ENCODE data around the gene CYP19A1.
"Not testable (repeated sequence)": the region's sequence is repeated elsewhere in the genome, so short reads cannot be mapped to it uniquely, and the experiment has no call there.

CYP19A1 gene

DNA sequence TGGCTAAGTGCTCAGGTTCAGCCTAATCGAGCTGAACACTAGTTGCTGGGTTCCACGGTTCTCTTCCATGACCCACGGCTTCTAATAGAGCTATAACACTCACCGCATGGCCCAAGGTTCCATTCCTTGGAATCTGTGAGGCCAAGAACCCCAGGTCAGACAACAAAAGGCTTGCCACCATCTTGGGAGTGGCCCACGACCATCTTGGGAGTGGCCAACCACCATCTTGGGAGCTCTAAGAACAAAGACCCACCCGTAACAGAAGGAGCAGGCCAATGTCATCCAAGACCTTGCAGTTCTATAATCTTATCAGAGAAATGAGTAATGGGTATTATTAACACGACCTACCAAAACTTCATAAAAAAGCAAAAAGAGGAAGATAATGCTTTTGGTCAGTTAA lies 77.3 kb downstream of the CYP19A1 start:
- not testable (repeated sequence) for DNase-seq (ENCODE audit: low read depth)

DNA sequence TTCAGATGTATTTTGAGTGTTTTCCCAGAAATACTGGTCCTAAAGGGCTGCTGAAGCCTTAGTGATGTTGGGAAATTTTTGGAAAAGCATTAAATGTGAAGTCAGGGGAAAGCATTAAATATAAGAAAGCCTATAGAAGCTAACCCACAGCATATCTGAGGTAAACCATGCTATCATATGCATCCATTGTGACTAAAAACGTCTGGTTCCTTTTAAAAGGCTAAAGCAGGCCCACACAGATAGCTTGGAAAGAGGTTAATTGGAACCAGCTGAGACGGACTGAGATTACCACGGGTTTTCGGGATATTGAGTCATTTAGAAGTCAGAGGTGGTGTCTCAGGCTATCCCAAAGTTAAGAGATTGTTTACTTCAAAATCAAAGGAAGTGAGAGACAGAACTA lies 78.2 kb downstream of the CYP19A1 start:
- peak; percentile 20 for DNase-seq (ENCODE audit: low read depth)

DNA sequence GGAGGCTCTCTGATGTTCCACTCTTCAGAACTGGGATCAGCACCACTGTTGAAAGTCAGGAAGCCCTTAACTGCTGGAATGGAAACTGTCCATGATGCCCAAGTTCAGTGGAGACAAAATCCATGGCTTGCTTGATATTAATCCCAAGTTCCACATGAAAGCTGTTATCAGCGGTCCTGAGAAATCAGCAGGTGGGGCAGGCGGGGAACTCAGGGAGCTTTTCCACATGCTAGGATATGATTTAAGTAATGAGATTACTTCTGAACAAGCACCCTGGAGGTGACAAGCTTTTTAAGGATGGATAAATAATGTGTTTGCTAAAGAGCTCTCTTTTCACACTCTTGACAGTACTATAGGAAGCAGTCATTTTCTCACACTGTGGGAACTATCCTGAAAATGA lies 82.9 kb downstream of the CYP19A1 start:
- DNase-seq (ENCODE audit: low read depth), result no peak

DNA sequence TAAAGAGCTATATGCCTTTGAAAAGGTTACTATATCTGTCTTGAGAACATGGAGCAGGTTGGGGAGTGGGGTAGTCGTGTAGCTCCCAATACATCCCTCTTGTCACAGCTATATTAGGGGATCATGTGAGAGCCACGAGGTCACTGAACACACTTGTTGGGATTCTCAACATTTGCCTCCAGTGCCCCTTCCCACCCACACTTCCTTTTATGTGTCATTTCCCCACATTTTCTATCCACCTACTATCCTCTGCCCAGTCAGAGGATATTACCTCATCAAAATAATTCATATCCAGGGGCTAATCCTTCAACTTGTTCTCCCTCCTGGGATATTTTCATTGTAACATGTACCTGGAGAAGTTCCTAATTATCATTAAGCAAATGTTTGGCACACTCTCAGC lies 85.0 kb downstream of the CYP19A1 start:
- no peak for DNase-seq (ENCODE audit: low read depth)

DNA sequence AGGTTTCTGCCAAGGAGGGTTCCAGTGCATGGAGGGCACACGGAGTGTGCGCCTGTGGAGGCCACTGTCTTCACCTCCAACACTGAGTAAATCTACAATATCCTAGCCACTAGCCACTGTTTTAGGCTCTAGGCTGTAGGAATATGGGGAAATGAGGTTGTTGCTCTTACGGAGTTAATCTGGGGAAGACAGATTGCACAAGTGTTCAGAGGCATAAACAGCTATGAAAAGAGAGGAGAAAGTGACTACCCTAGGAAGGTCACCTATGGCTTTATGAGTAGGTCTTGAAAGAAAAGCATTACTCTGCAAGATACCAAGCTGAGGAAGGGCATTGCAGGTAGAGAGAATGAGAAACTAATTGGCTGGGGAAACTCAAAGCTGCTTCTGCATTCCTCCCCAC lies 85.7 kb downstream of the CYP19A1 start:
- DNase-seq (ENCODE audit: low read depth), result no peak

DNA sequence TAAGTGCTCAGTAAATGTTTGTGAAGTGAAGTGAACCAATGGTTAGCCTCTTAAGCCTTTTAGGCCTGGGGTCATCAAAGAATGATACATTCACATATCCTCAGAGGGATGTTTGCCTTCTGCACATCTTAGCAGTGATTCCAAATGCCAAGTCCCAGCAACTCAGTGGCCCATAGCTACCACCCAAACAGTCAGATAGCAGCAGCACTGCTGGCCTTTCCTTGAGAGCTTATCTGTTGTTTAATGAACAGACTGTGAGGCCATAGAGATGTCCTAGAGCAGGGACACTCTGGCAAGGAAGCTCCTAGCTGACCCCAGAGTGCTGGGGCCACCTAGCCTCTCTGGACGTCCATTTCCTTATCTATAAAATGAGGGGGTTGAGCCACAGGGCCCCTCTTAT lies 86.8 kb downstream of the CYP19A1 start:
- no peak for DNase-seq (ENCODE audit: low read depth)

DNA sequence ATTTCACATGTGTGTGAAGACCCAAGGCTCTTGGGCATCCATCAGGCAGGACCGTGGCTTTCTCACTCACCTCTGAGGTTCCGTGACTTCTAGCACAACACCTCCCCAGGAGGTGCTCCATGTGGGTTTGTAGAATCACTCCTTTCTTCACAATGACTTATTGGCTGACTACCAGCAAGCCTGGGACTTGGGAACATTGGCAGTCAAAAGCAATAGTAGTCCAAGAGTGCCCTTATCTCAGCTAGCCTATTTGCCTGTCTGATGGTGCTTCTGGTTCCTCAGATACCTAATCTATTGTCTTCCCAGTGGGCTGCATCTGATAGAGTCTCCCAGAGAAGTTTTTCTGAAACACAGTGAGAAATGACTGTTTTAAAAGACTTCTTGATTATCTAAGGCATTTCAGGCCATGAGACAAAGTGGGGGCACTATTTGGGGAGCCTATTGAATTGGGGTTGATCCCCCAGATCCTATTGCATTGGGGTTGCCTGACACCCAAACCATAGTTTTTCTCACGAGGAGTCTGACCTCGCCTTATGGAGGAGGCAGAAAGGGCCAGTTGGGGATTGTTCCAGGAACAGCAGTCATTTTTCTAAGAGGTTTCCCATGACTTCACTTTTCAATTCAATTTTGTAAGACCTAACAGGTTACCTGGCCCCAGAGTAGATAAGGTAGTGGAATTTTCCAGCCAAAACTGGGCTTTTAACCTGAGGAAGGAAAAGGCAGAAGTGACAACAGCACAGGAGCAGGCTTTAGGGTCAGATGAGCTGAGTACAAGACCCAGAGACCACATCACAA lies 88.0 kb downstream of the CYP19A1 start:
- DNase-seq (ENCODE audit: low read depth), result no peak

DNA sequence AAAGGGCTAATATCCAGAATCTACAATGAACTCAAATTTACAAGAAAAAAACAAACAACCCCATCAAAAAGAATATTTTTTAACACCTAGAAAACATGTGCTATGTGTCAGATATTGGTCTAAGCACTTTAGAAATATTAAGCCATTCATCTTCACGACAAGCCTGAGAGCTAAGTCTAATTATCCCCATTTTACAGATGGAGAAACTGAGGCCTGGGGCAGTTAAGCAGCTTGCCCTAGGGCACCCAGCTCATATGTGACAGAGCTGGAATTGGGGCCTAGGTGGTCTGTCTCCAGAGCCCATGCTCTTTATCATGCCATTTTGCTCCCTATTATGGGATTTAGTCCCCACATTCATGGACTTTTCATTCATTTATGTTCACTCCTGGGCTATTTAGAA lies 92.8 kb downstream of the CYP19A1 start:
- DNase-seq (ENCODE audit: low read depth), result no peak

DNA sequence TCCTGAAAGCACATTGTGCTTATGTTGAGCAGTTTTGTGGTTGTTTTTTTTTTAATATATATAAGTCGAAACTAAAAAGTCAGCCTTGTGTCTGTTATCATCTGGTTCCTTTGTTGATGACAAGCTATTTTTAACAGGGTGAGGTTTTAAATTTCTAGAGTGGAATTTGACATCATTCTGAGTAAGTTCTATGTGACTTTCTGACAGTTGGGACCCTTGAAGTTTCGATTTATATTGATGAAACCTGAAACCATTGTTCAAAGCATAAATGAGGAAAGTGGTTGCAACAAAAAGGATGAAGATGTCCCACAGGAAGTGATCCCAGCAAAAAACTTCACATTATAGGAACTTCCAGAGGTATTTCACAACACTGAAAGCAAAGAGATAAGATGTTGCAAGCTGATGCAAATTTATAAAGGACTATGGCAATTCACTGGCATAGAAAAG lies 94.0 kb downstream of the CYP19A1 start:
- DNase-seq (ENCODE audit: low read depth), result no peak

DNA sequence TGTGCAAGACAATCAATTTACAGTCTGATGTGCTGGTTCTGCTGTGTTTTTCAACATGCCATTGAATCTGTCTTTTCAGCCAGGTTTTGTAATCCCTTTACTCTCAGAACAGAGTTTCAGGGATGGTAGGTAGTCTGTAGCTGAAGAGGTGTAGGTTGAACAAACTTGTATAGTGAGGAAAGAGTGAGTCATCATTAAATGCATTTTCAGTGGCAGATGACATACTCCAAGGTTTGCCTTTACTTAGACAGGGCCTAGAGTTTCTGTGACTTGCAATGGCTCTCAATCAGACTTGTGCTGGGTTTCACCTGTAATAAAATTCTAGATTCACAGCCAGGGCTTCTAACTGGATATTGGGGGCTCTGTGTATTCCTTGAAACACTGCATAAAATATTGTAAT lies 94.6 kb downstream of the CYP19A1 start:
- no peak for DNase-seq (ENCODE audit: low read depth)

DNA sequence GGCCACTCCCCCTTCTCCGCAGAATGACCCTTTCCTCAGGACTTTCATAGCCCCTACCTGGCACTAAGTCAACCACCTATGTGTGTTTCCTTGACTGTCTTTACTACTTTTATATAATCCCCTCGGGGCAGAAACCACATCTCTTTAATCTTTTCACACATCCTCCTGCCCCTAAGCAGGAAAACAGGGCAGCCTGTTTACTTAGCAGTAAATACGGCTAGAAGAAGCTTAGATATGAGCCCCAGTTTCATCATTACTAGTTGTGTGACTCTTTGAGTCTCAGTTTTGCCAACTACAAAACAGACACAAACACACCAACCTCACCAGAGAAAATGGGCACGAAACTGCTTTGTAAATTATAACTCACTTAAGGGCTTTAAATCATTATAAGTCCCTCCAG lies 98.3 kb downstream of the CYP19A1 start:
- no peak for DNase-seq (ENCODE audit: low read depth)

DNA sequence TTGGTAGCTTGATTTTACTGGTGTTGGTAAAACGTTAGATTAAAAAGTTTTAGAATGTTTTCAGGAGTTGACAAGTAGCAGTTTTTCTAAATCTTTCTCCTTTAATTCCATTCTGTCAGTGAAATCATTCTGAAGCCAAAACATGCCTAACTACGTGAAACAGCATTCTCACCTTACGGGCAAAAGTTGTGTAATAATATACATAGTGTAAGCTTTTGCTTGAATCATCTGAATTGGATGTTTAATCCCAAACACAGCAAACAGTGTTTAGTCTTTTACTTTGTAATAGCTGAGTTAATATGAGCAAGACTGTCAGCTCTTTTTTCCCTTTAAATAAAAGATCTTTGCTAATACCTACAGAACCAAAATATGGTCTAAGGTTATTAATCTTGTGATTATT lies 100.6 kb downstream of the CYP19A1 start:
- DNase-seq (ENCODE audit: low read depth), result no peak

DNA sequence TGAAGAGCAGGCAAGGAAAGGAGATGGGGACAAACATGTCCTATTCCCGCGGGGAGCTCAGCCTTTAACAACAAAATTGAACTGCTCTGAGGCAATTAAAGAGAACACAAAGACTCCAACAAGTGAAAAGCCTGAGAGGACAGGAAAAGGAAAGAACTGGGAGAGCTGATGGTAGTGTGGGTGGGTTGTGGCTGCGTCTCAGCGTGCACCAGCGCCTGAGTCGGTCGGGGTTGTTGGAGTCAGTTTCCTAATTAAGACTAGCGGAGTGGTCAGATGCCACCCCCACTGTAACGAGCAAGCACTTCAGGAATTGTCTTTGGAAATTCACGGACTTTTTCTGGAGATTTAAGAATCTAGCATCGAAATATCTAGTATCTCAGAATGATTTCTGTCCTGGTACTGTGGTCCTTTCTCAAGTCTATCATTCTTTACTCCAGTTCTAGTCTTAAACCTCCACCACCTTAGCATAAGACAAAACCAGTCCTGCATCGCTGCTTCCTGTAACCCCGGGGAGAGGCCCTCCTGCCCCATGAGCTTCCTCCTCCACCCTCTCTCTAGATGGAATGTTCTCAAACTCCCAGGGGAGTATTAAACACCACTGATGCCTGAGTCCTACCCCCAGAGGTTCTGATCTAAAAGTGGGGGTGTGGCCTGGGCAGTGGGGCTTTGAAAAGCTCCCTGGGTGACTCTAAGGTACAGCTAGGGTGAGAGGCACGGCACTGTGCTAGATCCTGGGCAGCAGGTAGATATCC lies 104.0 kb downstream of the CYP19A1 start:
- DNase-seq (ENCODE audit: low read depth), result no peak

DNA sequence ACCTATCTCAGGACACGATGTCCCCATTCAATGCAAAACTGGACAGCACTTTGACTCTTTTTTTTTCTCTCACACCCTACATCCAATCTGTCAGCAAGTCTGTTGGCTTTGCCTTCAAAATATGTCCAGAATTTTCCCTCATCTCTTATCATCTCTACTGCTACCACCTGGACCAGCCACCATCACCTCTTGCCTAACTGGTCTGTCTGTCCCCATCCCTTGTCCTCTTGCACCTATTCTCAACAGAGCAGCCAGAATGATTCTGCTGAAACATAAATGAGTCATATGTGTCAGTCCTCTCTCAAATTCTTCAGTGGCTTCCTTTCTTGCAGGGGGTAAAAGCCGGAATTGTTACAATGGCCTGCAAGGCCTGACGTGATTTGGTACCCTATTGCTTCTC lies 105.8 kb downstream of the CYP19A1 start:
- no peak for DNase-seq (ENCODE audit: low read depth)

DNA sequence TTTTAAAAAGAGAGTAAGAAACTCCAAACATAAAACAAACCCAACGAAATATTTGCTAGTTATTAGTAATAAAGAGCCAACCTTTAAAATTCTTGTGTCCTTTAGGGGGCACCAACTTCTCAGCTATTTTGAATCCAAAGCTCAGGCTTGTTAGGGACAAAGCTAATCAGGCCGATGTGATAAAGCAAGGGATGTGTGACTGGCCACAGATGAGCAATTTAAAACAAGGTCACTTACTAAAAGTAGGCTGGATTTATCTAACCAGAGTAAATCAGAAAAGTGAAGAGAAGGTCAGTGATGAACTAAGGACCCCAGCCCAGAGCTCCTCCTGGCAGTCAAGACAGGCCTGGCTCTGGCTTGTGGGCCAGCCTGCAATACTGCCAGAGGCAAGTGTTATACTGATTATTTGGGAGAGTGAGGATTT lies 108.5 kb downstream of the CYP19A1 start:
- DNase-seq (ENCODE audit: low read depth), result peak; percentile 24

DNA sequence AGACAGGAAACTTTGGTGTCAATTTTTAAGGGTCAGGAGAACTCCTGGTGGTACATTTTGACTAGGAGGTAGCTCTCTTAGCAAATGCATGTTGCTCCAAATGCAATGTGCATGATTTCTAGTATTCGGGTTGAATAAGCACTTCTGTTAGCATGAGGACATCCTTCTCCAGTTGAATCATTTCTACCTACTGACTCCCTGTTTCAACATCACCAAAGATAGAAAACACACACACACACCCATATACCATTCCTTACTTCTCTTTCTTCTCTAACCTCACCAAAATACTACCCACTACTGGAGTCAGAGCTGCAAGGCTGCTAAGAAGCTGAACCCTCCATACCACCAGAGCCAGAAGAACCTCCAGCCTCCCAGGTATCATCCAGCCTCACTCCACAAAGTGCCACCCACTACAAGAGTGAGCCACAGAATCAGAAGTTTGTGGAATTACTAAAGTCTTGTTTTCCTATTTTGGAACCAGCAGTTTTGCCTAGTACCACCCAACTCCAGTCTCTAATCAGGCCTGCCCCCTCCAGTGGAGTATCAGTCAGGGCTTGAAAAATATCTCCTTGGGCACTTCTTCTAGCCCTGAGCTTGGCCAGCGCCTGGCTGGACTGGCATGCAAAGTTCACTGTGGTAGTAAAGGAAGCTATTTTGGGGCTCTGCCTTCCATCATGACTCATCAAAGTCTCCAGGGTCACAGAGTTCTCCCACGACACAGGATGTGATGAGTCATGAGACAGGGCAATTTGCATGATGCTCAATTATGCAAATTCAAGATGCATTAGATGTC lies 110.3 kb downstream of the CYP19A1 start:
- DNase-seq (ENCODE audit: low read depth), result peak; percentile 88

DNA sequence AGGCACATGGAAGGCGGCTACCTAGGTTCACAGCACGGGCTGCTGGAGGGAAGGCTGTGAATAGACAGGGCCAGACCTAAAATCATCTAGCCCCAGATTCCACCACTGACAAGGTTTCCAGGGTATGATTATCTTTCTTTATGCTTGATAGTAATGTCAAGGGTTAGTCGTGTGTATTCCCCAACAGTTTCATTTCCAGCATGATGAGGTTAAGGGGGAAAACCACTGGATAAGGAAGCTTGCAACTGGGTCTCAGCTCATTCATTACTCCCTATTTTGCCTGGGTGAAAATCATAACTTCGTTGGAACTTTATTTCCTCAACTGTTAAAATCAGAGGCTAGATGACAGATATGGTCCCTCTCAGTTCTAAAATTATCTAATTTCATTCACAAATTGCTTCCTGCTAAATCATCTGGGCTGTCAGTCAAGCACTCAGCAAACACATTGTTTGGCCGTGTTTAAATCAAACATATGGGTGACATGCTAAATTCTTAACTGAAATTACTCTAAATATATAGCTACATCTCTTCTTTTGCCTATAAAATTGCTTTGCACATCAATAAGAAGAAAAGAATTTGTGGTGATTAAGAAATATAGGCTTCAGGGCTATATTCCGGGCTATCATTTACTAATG lies 111.7 kb downstream of the CYP19A1 start:
- no peak for DNase-seq (ENCODE audit: low read depth)

DNA sequence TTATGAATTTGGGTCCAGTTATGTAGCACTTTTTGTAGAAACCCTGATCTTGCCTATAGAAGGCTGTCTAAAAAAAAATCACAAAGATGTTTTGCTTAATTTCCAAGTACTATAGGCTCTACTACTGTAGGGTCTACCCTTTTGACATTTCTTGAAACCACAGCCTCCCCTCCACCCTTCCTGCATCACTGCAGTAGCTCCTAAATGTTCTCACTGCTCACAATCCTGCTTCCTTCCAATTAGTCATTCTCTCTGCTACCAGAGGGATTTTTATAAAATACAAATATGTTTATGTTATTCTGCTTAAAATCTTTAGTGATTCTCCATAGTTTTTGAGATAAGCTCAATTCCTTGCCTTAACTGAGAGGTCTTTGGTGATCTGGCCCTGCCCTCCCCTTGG lies 114.0 kb downstream of the CYP19A1 start:
- no peak for DNase-seq (ENCODE audit: low read depth)

DNA sequence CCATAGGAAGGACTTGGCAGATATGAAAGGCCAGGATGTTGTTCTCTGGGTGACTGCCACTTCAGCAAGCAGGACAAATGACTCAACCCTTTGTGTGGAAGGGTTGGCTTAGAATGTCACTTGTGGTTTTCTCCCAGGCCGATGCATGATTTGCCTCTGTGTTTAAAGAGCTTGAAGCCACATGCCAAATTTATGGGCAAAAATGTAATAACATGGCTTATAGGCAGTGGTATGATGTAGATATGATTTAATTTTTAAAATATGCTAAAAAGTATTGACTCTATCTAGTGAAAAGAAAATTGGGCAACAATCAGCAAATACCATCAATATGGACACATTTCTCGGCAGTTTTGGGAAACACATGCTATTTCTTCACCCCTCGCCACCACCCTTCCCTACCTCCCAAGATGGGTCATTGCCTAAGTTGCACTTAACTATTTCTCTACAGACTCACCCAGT lies 114.6 kb downstream of the CYP19A1 start:
- peak; percentile 89 for DNase-seq (ENCODE audit: low read depth)

DNA sequence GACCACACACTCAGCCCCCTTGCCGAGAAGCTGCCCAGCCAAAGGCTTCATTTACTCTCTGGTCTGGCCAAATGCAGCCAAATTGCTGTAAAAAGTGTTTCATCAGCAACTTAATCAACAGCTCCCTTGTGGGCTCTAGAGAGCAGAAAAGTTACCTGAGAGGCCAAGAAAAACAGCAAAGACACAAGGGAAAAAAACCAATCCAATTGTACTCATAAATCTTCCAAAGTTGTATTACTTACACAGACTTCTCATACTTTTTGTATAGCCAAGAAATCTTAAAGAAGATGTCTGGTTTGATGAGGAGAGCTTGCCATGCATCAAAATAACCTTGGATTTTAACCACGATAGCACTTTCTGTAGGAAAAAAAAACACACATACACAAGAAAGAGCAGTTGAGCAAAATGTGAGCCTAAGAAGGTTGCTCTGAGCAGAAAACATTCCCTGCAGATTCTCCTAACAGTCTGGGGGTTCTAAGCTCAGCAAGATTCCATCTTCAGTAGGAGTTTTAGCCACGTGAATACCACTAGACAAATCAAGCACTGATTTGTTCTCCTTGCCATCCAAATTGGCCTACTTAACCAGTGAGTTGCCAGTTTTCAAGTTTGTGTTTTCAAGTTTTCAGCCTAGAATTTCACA lies 120.0 kb downstream of the CYP19A1 start:
- DNase-seq (ENCODE audit: low read depth), result peak; percentile 66

DNA sequence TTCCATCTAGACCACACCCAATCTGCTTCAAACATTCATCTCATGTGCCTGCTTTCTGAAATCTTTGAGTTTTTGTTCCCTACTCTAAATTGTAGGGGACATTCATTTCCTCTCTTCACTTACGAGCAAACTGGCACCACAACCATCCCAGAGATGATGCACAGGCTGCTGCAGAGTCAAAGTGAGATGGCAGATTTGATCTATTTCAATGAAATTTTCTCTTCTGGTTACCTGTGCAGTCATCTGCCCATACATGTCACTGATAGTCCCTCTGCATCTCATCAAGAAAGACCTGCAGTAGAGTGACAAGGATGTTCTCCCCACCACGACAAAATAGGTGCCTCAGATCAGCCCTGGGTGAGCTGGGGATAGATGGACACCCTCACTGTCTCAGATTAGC lies 125.5 kb downstream of the CYP19A1 start:
- no peak for DNase-seq (ENCODE audit: low read depth)

DNA sequence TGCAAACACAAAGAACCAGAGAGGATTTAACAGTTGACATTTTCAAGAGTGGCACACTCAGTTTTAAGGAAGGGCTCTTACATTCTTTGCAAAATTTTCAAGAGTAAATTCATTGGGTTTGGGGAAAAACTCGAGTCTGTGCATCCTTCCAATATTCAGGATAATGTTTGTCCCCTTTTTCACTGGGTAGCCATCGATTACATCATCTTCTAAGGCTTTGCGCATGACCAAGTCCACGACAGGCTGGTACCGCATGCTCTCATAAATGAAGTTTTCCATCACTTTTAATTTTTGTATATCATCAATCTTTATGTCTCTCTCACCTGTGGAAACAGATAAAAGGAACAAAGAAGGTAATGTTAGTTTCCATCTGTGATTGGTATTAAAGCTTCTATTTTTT lies 126.2 kb downstream of the CYP19A1 start:
- no peak for DNase-seq (ENCODE audit: low read depth)
